HepG2 (cell line): ENCODE results near the gene AHSP. TPM values are rescaled to one million over a fixed set of nuclear protein-coding genes. Genes with fewer than 3 reads are reported as not detected.

Experiments used
- JUN ChIP-seq: sonication (generic); formaldehyde crosslinking; IDR thresholded peaks from 2 replicates; pipeline ENCODE4 v1.4.0; 2020; ENCODE audit warnings: mild to moderate bottlenecking, missing genetic modification reagents
- NFATC3 ChIP-seq: sonication (generic); formaldehyde crosslinking; IDR thresholded peaks from 2 replicates; pipeline ENCODE4 v1.5.1; 2020; ENCODE audit warnings: mild to moderate bottlenecking, missing genetic modification reagents
- NFRKB ChIP-seq: fragments of 450-650 bp; IDR thresholded peaks from 2 replicates; pipeline ENCODE4 v1.6.1; 2017
- ONECUT2 ChIP-seq: sonication (generic); formaldehyde crosslinking; IDR thresholded peaks from 2 replicates; pipeline ENCODE4 v1.4.0; 2020; ENCODE audit warnings: missing genetic modification reagents
- PAF1 ChIP-seq: IDR thresholded peaks from 2 replicates; pipeline ENCODE4 v1.6.1; 2016; ENCODE audit warnings: missing genetic modification reagents, missing compliant biosample characterization
- PHF20 ChIP-seq: sonication (generic); formaldehyde crosslinking; IDR thresholded peaks from 2 replicates; pipeline ENCODE4 v1.5.0; 2020; ENCODE audit warnings: mild to moderate bottlenecking, missing genetic modification reagents
- RARA ChIP-seq: IDR thresholded peaks from 2 replicates; pipeline ENCODE4 v1.6.1; 2016; ENCODE audit warnings: missing genetic modification reagents, missing compliant biosample characterization
- SMAD9 ChIP-seq: sonication (generic); formaldehyde crosslinking; IDR thresholded peaks from 2 replicates; pipeline ENCODE4 v1.5.1; 2020; ENCODE audit warnings: mild to moderate bottlenecking, missing genetic modification reagents
- SNAPC2 ChIP-seq: sonication (generic); formaldehyde crosslinking; IDR thresholded peaks from 2 replicates; pipeline ENCODE4 v1.8.1; 2022; ENCODE audit warnings: mild to moderate bottlenecking, missing genetic modification reagents
- ZBTB8A ChIP-seq: sonication (generic); formaldehyde crosslinking; IDR thresholded peaks from 2 replicates; pipeline ENCODE4 v1.4.0; 2020; ENCODE audit warnings: mild to moderate bottlenecking, low read depth, missing genetic modification reagents, borderline replicate concordance
- ZNF30 ChIP-seq: sonication (generic); formaldehyde crosslinking; IDR thresholded peaks from 2 replicates; pipeline ENCODE4 v1.5.0; 2020; ENCODE audit warnings: mild to moderate bottlenecking, missing genetic modification reagents
- ZNF329 ChIP-seq: sonication (generic); formaldehyde crosslinking; IDR thresholded peaks from 2 replicates; pipeline ENCODE4 v1.9.0; 2021; ENCODE audit warnings: low read depth, mild to moderate bottlenecking, missing genetic modification reagents
- ZNF530 ChIP-seq: sonication (generic); formaldehyde crosslinking; IDR thresholded peaks from 2 replicates; pipeline ENCODE4 v1.5.0; 2020; ENCODE audit warnings: low read depth, mild to moderate bottlenecking, missing genetic modification reagents
- ZNF563 ChIP-seq: sonication (generic); formaldehyde crosslinking; IDR thresholded peaks from 2 replicates; pipeline ENCODE4 v1.8.0; 2022; ENCODE audit warnings: mild to moderate bottlenecking, moderate library complexity, missing genetic modification reagents
- ZSCAN29 ChIP-seq: sonication (generic); formaldehyde crosslinking; conservative IDR thresholded peaks from 2 replicates; pipeline ENCODE4 v1.4.0; 2020; ENCODE audit warnings: mild to moderate bottlenecking, missing genetic modification reagents
- polyA plus RNA-seq, 8 experiments: library from polyadenylated mRNA; depleted of rRNA in 3 of 8; stranded (reverse) in 7 of 8; unstranded in 1 of 8; fragments of >200 nt; fragmentation: Illumina TruSeq in 4 of 8; extraction: Trizol in 4 of 8; gene quantifications; 2 replicates each; pipeline versions ENCODE4 v1.2.1 to v1.2.3, GENCODE V29; 2011 to 2016; ENCODE audit warnings: low read depth in 4 of 8, missing spikeins in 1 of 8, mixed read lengths in 1 of 8; ENCODE audit not compliant: insufficient read depth in 1 of 8
- total RNA-seq, 5 experiments: library from RNA; depleted of rRNA; stranded (reverse); fragments of >200 nt; fragmentation: Illumina TruSeq; extraction: Trizol; gene quantifications; 2 replicates each; pipeline ENCODE4 v1.2.3, GENCODE V29; 2016; ENCODE audit warnings: low read depth in 1 of 5
- TF ChIP-seq, protein P1 (sequence below): sonication (generic); formaldehyde crosslinking; IDR thresholded peaks from 2 replicates; pipeline ENCODE4 v1.5.0; 2020; ENCODE audit warnings: mild to moderate bottlenecking, missing genetic modification reagents
- TF ChIP-seq, protein P2 (sequence below): sonication (generic); formaldehyde crosslinking; conservative IDR thresholded peaks from 2 replicates; pipeline ENCODE4 v1.4.0; 2020; ENCODE audit warnings: mild to moderate bottlenecking, missing genetic modification reagents, moderate library complexity
- TF ChIP-seq, protein P3 (sequence below): sonication (generic); formaldehyde crosslinking; IDR thresholded peaks from 2 replicates; pipeline ENCODE4 v1.4.0; 2020; ENCODE audit warnings: missing genetic modification reagents, borderline replicate concordance
- TF ChIP-seq, protein P4 (sequence below): sonication (generic); formaldehyde crosslinking; conservative IDR thresholded peaks from 2 replicates; pipeline ENCODE4 v1.4.0; 2020; ENCODE audit warnings: missing genetic modification reagents
- TF ChIP-seq, protein P5 (sequence below): sonication (generic); formaldehyde crosslinking; IDR thresholded peaks from 2 replicates; pipeline ENCODE4 v1.5.0; 2020; ENCODE audit warnings: missing genetic modification reagents

The AHSP gene
- total and polyA plus RNA-seq, 2 of the 13 experiments (the other 11 are each of a cell fraction or from before 2014, with no cell fraction given): not detected

DNA sequence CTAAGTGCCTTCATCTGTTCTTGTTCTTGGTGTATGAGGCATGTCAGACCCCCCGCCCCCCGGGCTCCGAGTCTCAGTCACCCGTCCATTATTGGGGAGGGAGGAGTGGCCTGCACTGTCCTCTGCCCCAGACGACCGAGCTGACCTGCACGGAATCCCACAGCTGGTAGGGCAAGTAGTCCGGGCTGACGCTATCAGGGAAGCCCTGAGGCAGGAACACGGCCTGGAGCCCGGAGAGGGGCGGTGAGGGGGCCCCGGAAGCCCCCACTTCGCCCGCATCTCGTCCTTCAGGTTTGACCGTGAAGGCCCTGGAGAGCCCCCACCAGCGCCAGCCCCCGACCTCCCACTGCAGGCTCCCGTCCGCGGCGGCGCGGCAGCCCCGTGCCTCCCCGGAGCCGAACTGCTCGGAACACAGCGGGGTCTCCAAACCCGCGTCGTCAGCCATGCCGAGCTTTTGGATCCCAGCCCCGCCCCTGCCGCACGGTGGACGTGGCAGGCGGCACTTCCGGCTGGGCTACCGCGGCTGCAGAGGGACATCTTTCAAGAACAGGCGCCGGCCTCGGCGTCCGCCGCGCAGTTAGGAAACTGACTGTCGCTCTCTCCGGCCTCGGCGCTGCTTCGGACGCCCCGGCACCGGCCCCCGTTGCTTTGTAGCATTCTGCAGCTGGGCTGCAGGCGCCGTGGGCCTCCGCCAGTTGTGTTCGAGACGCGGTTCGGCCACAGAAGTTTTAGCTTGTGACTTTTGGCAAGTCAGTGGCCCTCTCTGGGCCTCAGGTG lies 19.6 kb upstream of the AHSP start, which contains the start of gene RUSF1 (continued):
- TF ChIP-seq, protein P1, sequence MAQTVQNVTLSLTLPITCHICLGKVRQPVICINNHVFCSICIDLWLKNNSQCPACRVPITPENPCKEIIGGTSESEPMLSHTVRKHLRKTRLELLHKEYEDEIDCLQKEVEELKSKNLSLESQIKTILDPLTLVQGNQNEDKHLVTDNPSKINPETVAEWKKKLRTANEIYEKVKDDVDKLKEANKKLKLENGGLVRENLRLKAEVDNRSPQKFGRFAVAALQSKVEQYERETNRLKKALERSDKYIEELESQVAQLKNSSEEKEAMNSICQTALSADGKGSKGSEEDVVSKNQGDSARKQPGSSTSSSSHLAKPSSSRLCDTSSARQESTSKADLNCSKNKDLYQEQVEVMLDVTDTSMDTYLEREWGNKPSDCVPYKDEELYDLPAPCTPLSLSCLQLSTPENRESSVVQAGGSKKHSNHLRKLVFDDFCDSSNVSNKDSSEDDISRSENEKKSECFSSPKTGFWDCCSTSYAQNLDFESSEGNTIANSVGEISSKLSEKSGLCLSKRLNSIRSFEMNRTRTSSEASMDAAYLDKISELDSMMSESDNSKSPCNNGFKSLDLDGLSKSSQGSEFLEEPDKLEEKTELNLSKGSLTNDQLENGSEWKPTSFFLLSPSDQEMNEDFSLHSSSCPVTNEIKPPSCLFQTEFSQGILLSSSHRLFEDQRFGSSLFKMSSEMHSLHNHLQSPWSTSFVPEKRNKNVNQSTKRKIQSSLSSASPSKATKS (CRISPR knock-in tag): peak; percentile 73; the same call in 1 of the 2 replicates
- TF ChIP-seq PHF20 (peak; percentile 94), ZNF329 (peak; percentile 93), NFRKB (0 out of 2 replicates have a peak, but pooled peaks have one; percentile 11), SNAPC2 (0 out of 2 replicates have a peak, but pooled peaks have one; percentile 58), RARA (CRISPR knock-in tag) (peak; percentile 26; the same call in 1 of the 2 replicates), ZBTB8A (no peak), ZSCAN29 (peak; percentile 60; the same call in 1 of the 2 replicates), PAF1 (CRISPR knock-in tag) (no peak), ZNF530 (CRISPR knock-in tag) (no peak), ZNF563 (peak; percentile 94), JUN (CRISPR knock-in tag) (0 out of 2 replicates have a peak, but pooled peaks have one; percentile 41), ONECUT2 (no peak; the same call in 1 of the 2 replicates), SMAD9 (no peak), NFATC3 (CRISPR knock-in tag) (no peak; the same call in 1 of the 2 replicates), ZNF30 (CRISPR knock-in tag) (no peak)
- TF ChIP-seq, protein P2, sequence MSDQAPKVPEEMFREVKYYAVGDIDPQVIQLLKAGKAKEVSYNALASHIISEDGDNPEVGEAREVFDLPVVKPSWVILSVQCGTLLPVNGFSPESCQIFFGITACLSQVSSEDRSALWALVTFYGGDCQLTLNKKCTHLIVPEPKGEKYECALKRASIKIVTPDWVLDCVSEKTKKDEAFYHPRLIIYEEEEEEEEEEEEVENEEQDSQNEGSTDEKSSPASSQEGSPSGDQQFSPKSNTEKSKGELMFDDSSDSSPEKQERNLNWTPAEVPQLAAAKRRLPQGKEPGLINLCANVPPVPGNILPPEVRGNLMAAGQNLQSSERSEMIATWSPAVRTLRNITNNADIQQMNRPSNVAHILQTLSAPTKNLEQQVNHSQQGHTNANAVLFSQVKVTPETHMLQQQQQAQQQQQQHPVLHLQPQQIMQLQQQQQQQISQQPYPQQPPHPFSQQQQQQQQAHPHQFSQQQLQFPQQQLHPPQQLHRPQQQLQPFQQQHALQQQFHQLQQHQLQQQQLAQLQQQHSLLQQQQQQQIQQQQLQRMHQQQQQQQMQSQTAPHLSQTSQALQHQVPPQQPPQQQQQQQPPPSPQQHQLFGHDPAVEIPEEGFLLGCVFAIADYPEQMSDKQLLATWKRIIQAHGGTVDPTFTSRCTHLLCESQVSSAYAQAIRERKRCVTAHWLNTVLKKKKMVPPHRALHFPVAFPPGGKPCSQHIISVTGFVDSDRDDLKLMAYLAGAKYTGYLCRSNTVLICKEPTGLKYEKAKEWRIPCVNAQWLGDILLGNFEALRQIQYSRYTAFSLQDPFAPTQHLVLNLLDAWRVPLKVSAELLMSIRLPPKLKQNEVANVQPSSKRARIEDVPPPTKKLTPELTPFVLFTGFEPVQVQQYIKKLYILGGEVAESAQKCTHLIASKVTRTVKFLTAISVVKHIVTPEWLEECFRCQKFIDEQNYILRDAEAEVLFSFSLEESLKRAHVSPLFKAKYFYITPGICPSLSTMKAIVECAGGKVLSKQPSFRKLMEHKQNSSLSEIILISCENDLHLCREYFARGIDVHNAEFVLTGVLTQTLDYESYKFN (CRISPR knock-in tag): peak; percentile 66
- TF ChIP-seq, protein P3, sequence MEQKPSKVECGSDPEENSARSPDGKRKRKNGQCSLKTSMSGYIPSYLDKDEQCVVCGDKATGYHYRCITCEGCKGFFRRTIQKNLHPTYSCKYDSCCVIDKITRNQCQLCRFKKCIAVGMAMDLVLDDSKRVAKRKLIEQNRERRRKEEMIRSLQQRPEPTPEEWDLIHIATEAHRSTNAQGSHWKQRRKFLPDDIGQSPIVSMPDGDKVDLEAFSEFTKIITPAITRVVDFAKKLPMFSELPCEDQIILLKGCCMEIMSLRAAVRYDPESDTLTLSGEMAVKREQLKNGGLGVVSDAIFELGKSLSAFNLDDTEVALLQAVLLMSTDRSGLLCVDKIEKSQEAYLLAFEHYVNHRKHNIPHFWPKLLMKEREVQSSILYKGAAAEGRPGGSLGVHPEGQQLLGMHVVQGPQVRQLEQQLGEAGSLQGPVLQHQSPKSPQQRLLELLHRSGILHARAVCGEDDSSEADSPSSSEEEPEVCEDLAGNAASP: peak; percentile 48; the same call in 1 of the 2 replicates
- TF ChIP-seq, protein P4, sequence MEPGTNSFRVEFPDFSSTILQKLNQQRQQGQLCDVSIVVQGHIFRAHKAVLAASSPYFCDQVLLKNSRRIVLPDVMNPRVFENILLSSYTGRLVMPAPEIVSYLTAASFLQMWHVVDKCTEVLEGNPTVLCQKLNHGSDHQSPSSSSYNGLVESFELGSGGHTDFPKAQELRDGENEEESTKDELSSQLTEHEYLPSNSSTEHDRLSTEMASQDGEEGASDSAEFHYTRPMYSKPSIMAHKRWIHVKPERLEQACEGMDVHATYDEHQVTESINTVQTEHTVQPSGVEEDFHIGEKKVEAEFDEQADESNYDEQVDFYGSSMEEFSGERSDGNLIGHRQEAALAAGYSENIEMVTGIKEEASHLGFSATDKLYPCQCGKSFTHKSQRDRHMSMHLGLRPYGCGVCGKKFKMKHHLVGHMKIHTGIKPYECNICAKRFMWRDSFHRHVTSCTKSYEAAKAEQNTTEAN (CRISPR knock-in tag): no peak; the same call in 1 of the 2 replicates
- TF ChIP-seq, protein P5, sequence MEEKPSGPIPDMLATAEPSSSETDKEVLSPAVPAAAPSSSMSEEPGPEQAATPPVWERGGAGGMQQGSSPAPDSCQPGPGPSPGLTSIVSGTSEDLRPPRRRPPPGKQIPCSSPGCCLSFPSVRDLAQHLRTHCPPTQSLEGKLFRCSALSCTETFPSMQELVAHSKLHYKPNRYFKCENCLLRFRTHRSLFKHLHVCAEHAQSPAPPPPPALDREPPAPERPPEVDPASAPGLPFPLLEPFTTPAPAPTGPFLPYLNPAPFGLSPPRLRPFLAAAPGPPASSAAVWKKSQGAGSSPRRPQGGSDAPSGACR (CRISPR knock-in tag): peak; percentile 86; the same call in 1 of the 2 replicates
